Heart left ventricle (tissue), 16 donors: Measurements from ENCODE around the gene IFI30. TPM values are rescaled to one million over a fixed set of nuclear protein-coding genes. Genes with fewer than 3 reads are reported as not detected.

Experiments
- ATAC-seq, 4 donors: fragments of 200-7000 bp; cut with Tn5 transposase; one replicate each; pipeline ENCODE4 v1.9.1; 2020 to 2022; ENCODE audit warnings: moderate library complexity in 4 of 4, mild to moderate bottlenecking in 3 of 4, moderate number of reproducible peaks in 1 of 4
- DNase-seq, 5 donors: peaks; one replicate each; pipeline ENCODE4 v3.0.0-alpha.2; 2020
- H3K27ac ChIP-seq, 12 donors: fragments of 200-600 bp; sonication (generic) in 4 of 12; one replicate each; pipeline versions ENCODE4 v1.5.0 to v1.8.0; 2016 to 2022; ENCODE audit warnings: mild to moderate bottlenecking in 2 of 12
- H3K27me3 ChIP-seq, 9 donors: fragments of 200-600 bp; sonication (generic) in 2 of 9; one replicate each; pipeline versions ENCODE4 v1.5.1 to v1.8.0; 2016 to 2022; ENCODE audit warnings: mild to moderate bottlenecking in 3 of 9
- H3K36me3 ChIP-seq, 9 donors: fragments of 200-600 bp; sonication (generic) in 2 of 9; one replicate each; pipeline versions ENCODE4 v1.5.0 to v1.8.0; 2018 to 2022; ENCODE audit warnings: mild to moderate bottlenecking in 2 of 9
- H3K4me1 ChIP-seq, 12 donors: fragments of 200-600 bp; sonication (generic) in 4 of 12; one replicate each; pipeline versions ENCODE4 v1.5.0 to v1.8.0; 2016 to 2022; ENCODE audit warnings: mild to moderate bottlenecking in 3 of 12
- H3K4me3 ChIP-seq, 12 donors: fragments of 200-600 bp; sonication (generic) in 4 of 12; one replicate each; pipeline versions ENCODE4 v1.5.0 to v1.8.0; 2017 to 2022; ENCODE audit warnings: mild to moderate bottlenecking in 9 of 12, moderate library complexity in 4 of 12
- H3K9me3 ChIP-seq, 12 donors: fragments of 200-600 bp; sonication (generic) in 4 of 12; one replicate each; pipeline versions ENCODE4 v1.5.0 to v1.8.0; 2016 to 2022; ENCODE audit warnings: mild to moderate bottlenecking in 1 of 12
- POLR2A ChIP-seq, 2 donors: fragments of 450-650 bp; IDR thresholded peaks; one replicate each; pipeline ENCODE4 v1.6.1; 2017; ENCODE audit warnings: antibody characterized with exemption in 2 of 2, mild to moderate bottlenecking in 2 of 2, moderate library complexity in 2 of 2
- WGBS, 4 donors: extraction: QIAGEN DNeasy Blood & Tissue Kit in 2 of 4; methylation state at CpG; one replicate each; pipeline versions ENCODE4 v1.1.5 to v1.1.7; 2013 to 2018; 5-methylcytosine and 5-hydroxymethylcytosine counted together
- intact Hi-C, 10 donors: fragments of 100-400 bp; cut with DNase I; formaldehyde crosslinking; loops; one replicate each; pipeline versions ENCODE4 v1.11.1 to v1.14.2; 2022
- polyA plus RNA-seq, 2 donors: library from polyadenylated mRNA; stranded (reverse); fragments of 200-250 nt; gene quantifications; one replicate each; pipeline ENCODE4 v1.2.3, GENCODE V29; 2013
- total RNA-seq, 9 donors: library from RNA; depleted of rRNA in 2 of 9; stranded (reverse); fragments of >200 nt in 2 of 9; fragmentation: NEBNext Ultra II Directional in 3 of 9; extraction: Animal tissue kit (Norgen Biotek cat#: 25700) in 3 of 9; gene quantifications; one replicate each; pipeline versions ENCODE4 v1.1.0 to v1.2.4, GENCODE V29; 2016 to 2023
- TF ChIP-seq, protein P1 (sequence below), 12 donors: fragments of 200-600 bp; sonication (generic) in 4 of 12; IDR thresholded peaks; one replicate each; pipeline versions ENCODE4 v1.5.0 to v1.8.0; 2018 to 2022; ENCODE audit warnings: antibody characterized with exemption in 12 of 12, mild to moderate bottlenecking in 5 of 12
- donor health status: ischemic (EF 13 %, LVEDD 7.1; RV severe dilation, severe dysfunction).
- donor health status: healthy with polysubstance abuse.
- donor health status: DM: no; HTN: yes; CAD: no.
- donor health status: DM: no; HTN: no; CAD: no.
- donor health status: ischemic (EF 25% LVEDD 6.9; RV normal size, moderate dysfunction).
- donor health status: ischemic (EF 25% LVEDD 5.7; RV mildly dilated, moderate dysfunction).
- donor health status: healthy.
- donor health status: DM: yes; HTN: yes; CAD: no.
- donor health status: ischemic (EF 35%, LVEDD 5.7; RV mildly dilated, moderate dysfunction).
- donor health status: nonischemic (EF 11% LVEDD 7.7; RV severe dilation, severe dysfunction).
- donor health status: DM: yes; HTN: yes; CAD: no.
- donor health status: PGD.
- donor health status: ischemic (EF 29% LVEDD 5.4; RV normal size, mild dysfunction).
- donor health status: nonischemic (EF 23%, LVEDD 6.1; RV moderate dilation, normal function).

IFI30 gene
- total and polyA plus RNA-seq, 11 donors, result 8.9 to 455 (median 15.2) TPM

DNA sequence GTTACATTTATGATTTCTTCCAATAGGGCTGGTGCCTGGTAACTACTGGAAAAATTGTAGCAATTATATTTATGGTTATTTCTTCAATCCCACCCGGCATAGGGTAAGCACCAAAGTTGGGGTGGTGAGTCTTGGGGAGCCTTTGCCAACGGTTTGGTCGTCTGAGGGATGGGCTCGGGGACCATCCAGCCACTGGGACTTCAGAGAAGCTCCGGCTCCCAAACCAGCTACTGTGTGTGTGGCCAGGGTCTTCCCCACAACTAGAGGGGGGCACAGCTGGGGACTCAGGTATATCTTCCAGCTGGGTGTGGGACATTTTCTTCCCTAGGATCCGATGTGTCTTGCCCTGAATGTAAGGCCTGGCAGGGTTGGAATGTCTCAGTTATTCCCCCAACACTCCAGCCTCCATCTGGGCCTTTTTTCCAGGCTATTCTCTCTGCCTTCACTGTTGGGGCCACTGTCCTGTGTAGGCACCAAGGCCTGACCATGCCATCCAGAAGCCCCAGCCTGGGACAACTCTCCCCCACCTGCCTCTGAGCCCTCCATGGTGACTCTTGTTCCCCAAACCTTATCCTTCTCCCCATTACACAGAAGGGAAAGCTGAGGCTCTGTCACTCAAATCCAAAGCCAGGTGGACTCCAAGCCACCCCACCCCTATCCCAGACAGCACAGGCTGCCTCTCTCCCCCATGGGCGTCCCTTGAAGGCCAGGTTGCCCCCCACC is 1.1 kb upstream of the IFI30 start:
- H3K27ac ChIP-seq, result peak overlapping the region in 9 of 12 donors; percentile 19 to 95 (median 52)
- H3K4me3 ChIP-seq, result no peak overlapping the region
- H3K9me3 ChIP-seq, result no peaks in the 10 kb centered on the region
- 83 to 95% (median 89%) methylated on average over 7 of the region's 7 CpGs for WGBS, 4 donors
- H3K36me3 ChIP-seq, result peaks cover 0 to 39% (median 21%) of the 10 kb centered on the region in 9 donors
- DNase-seq (peak in 1 of 5 donors; percentile 19), ATAC-seq (no peak)
- TF ChIP-seq, protein P1, sequence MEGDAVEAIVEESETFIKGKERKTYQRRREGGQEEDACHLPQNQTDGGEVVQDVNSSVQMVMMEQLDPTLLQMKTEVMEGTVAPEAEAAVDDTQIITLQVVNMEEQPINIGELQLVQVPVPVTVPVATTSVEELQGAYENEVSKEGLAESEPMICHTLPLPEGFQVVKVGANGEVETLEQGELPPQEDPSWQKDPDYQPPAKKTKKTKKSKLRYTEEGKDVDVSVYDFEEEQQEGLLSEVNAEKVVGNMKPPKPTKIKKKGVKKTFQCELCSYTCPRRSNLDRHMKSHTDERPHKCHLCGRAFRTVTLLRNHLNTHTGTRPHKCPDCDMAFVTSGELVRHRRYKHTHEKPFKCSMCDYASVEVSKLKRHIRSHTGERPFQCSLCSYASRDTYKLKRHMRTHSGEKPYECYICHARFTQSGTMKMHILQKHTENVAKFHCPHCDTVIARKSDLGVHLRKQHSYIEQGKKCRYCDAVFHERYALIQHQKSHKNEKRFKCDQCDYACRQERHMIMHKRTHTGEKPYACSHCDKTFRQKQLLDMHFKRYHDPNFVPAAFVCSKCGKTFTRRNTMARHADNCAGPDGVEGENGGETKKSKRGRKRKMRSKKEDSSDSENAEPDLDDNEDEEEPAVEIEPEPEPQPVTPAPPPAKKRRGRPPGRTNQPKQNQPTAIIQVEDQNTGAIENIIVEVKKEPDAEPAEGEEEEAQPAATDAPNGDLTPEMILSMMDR (IDR thresholded peaks at IDR 0.05), result no peak
- no peak for TF ChIP-seq POLR2A (IDR thresholded peaks at IDR 0.05)
- no peaks in the 10 kb centered on the region for H3K27me3 ChIP-seq
- intact Hi-C loops, result loop anchor here in 1 of 10 donors (5.0 kb wide), 1 partner anchor 60 kb away; no protein-coding TSS in a partner anchor
- peaks cover 0 to 78% (median 20%) of the 10 kb centered on the region in 12 donors for H3K4me1 ChIP-seq

DNA sequence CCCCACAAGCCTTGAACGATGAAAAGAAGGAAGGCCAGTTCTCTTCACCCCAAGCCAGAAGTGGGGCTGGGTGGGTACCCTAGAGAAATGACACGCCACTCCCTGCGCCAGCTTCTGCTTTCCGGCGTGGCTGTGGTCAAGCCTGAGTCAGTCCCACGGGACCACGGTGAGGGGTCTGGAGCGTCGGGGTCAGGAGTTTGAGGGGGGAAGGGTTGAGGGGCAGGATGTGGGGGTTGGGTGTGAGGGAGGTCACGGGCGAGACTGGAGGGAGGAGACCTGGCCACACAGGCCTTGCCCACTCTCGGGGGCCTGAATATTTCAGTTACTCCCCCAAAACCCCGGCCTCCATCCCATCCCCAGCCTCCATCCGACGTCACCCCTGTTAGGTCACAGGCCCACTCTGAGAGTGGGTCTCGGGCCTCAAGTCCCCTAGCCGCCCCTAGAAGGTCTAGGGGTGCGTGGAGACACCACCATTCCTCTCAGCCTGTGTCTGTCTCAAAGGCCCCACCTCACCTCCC is 500 bp upstream of the IFI30 start:
- Histone ChIP-seq H3K36me3 (peaks cover 0 to 40% (median 15%) of the 10 kb centered on the region in 9 donors), H3K27ac (peak overlapping the region; percentile 6 to 95 (median 49)), H3K27me3 (no peaks in the 10 kb centered on the region), H3K4me1 (peaks cover 0 to 81% (median 20%) of the 10 kb centered on the region in 12 donors), H3K9me3 (no peaks in the 10 kb centered on the region), H3K4me3 (peak overlapping the region in 11 of 12 donors; percentile 51 to 90 (median 64))
- intact Hi-C loops, result loop anchor here in 1 of 10 donors (5.0 kb wide), 1 partner anchor 61 kb away; no protein-coding TSS in a partner anchor
- 54 to 64% (median 59%) methylated on average over 16 to 18 of the region's 18 CpGs for WGBS, 4 donors
- peak in 3 of 4 donors; percentile 28 to 49 (median 41) for ATAC-seq
- TF ChIP-seq, protein P1 (IDR thresholded peaks at IDR 0.05), result no peak
- TF ChIP-seq POLR2A (IDR thresholded peaks at IDR 0.05), result no peak
- DNase-seq, result peak; percentile 62 to 86 (median 76)

DNA sequence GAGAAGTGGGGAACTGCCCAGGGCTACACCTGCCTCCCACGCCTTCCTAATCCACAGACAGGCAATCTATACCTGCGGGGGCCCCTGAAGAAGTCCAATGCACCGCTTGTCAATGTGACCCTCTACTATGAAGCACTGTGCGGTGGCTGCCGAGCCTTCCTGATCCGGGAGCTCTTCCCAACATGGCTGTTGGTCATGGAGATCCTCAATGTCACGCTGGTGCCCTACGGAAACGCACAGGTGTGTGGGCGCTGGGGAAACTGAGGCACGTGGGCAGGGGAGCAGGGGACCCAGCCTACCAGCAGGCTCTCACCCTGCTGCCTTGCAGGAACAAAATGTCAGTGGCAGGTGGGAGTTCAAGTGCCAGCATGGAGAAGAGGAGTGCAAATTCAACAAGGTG is 1.4 kb downstream of the IFI30 start:
- intact Hi-C loops, result loop anchor here in 1 of 10 donors (5.0 kb wide), 1 partner anchor 63 kb away; no protein-coding TSS in a partner anchor
- no peak for TF ChIP-seq POLR2A (IDR thresholded peaks at IDR 0.05)
- TF ChIP-seq, protein P1 (IDR thresholded peaks at IDR 0.05), result no peak
- Histone ChIP-seq H3K36me3 (peaks cover 0 to 42% (median 0%) of the 10 kb centered on the region in 9 donors), H3K27me3 (no peaks in the 10 kb centered on the region), H3K4me3 (peak overlapping the region in 8 of 12 donors; percentile 61 to 90 (median 73)), H3K9me3 (no peaks in the 10 kb centered on the region), H3K4me1 (peaks cover 0 to 73% (median 20%) of the 10 kb centered on the region in 12 donors), H3K27ac (peak overlapping the region in 1 of 12 donors; percentile 95)
- no peak for ATAC-seq
- no peak for DNase-seq
- 88 to 97% (median 89%) methylated on average over 3 to 11 of the region's 11 CpGs for WGBS, 4 donors
